Measurements from ENCODE around the gene AMMECR1. TPM values are rescaled to one million over a fixed set of nuclear protein-coding genes. Genes with fewer than 3 reads are reported as not detected.

AMMECR1 gene
- total and polyA plus RNA-seq, 2 of the 4 experiments (the other 2 are of a cell fraction), result 7.0 to 11.3 TPM

- Histone ChIP-seq H2AFZ (replicated peaks; ENCODE audit: low read length, poor library complexity) (no peak within 1 kb of the TSS), H2AK5ac (ENCODE audit: low read depth, low read length) (no peak within 1 kb of the TSS), H3K56ac (ENCODE audit: extremely low read depth, insufficient read depth, low read length) (no peak within 1 kb of the TSS), H3K27ac (ENCODE audit: insufficient read depth, low read length) (no peak within 1 kb of the TSS), H3K4me1 (ENCODE audit: control insufficient read depth, insufficient read depth, low read length) (no peaks in the 10 kb centered on the region), H2BK5ac (ENCODE audit: low read depth, low read length, poor library complexity, severe bottlenecking) (no peak within 1 kb of the TSS), H4K91ac (ENCODE audit: insufficient read depth, low read depth, low read length) (no peak within 1 kb of the TSS), H3K4ac (ENCODE audit: low read depth, low read length) (no peak within 1 kb of the TSS), H4K20me1 (ENCODE audit: insufficient read depth, low read length) (no peaks in the 10 kb centered on the region), H3K4me2 (ENCODE audit: low read depth, low read length) (no peak within 1 kb of the TSS), H3K27me3 (ENCODE audit: control insufficient read depth, insufficient read depth, low read length) (peaks cover 5% of the 10 kb centered on the region; the same call in 1 of the 2 replicates), H3K9ac (ENCODE audit: low read depth, low read length) (no peak within 1 kb of the TSS), H3K79me1 (ENCODE audit: low read depth in 1 of 2, low read length in 2 of 2) (no peaks in the 10 kb centered on the region), H3K36me3 (ENCODE audit: control insufficient read depth, insufficient read depth, low read length) (no peaks in the 10 kb centered on the region), H3K4me3 (ENCODE audit: insufficient read depth, low read depth, low read length) (no peak within 1 kb of the TSS), H2BK120ac (ENCODE audit: low read depth, low read length) (no peak within 1 kb of the TSS), H3K23ac (ENCODE audit: low read depth, low read length) (no peak within 1 kb of the TSS), H3K18ac (ENCODE audit: low read depth, low read length) (no peak within 1 kb of the TSS), H4K8ac (ENCODE audit: low read depth in 2 of 2, low read length in 2 of 2) (no peak within 1 kb of the TSS), H2BK15ac (ENCODE audit: low read depth, low read length) (no peak within 1 kb of the TSS), H3K14ac (replicated peaks; ENCODE audit: low read depth, low read length) (no peak within 1 kb of the TSS), H2AK9ac (replicated peaks; ENCODE audit: low read depth, low read length, poor library complexity) (no peak within 1 kb of the TSS), H4K5ac (ENCODE audit: low read depth, low read length) (no peak within 1 kb of the TSS), H3K9me1 (ENCODE audit: insufficient read depth, low read length) (no peaks in the 10 kb centered on the region), H3K9me3 (ENCODE audit: control insufficient read depth, insufficient read depth, low read length) (no peaks in the 10 kb centered on the region), H2BK20ac (ENCODE audit: low read depth, low read length) (no peak within 1 kb of the TSS)
- WGBS, 2 experiments (ENCODE audit: extremely low coverage in 2 of 2, insufficient read length in 1 of 2), result no CpG with 5 or more reads among the region's 2 CpGs
- TF ChIP-seq NFE2L2 (IDR thresholded peaks at IDR 0.05; ENCODE audit: low read depth, low read length), result no peak
- no peak for TF ChIP-seq POLR2A (IDR thresholded peaks at IDR 0.05; ENCODE audit: low read depth, low read length)
- no peak for TF ChIP-seq MXI1 (IDR thresholded peaks at IDR 0.05; ENCODE audit: borderline replicate concordance, low read depth, low read length)
- TF ChIP-seq, protein P1, sequence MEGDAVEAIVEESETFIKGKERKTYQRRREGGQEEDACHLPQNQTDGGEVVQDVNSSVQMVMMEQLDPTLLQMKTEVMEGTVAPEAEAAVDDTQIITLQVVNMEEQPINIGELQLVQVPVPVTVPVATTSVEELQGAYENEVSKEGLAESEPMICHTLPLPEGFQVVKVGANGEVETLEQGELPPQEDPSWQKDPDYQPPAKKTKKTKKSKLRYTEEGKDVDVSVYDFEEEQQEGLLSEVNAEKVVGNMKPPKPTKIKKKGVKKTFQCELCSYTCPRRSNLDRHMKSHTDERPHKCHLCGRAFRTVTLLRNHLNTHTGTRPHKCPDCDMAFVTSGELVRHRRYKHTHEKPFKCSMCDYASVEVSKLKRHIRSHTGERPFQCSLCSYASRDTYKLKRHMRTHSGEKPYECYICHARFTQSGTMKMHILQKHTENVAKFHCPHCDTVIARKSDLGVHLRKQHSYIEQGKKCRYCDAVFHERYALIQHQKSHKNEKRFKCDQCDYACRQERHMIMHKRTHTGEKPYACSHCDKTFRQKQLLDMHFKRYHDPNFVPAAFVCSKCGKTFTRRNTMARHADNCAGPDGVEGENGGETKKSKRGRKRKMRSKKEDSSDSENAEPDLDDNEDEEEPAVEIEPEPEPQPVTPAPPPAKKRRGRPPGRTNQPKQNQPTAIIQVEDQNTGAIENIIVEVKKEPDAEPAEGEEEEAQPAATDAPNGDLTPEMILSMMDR (conservative IDR thresholded peaks at IDR 0.05; ENCODE audit: low read depth, low read length), result no peak
- TF ChIP-seq CEBPB (IDR thresholded peaks at IDR 0.05; ENCODE audit: low read depth, low read length), result no peak
- no peak for TF ChIP-seq RAD21 (IDR thresholded peaks at IDR 0.05; ENCODE audit: low read length)
- no peak for TF ChIP-seq CHD1 (IDR thresholded peaks at IDR 0.05; ENCODE audit: low read depth, low read length)
- TF ChIP-seq MAZ (IDR thresholded peaks at IDR 0.05; ENCODE audit: borderline replicate concordance, low read depth, low read length), result no peak
- TF ChIP-seq RFX5 (IDR thresholded peaks at IDR 0.05; ENCODE audit: low read depth, low read length), result no peak
- TF ChIP-seq, protein P2, sequence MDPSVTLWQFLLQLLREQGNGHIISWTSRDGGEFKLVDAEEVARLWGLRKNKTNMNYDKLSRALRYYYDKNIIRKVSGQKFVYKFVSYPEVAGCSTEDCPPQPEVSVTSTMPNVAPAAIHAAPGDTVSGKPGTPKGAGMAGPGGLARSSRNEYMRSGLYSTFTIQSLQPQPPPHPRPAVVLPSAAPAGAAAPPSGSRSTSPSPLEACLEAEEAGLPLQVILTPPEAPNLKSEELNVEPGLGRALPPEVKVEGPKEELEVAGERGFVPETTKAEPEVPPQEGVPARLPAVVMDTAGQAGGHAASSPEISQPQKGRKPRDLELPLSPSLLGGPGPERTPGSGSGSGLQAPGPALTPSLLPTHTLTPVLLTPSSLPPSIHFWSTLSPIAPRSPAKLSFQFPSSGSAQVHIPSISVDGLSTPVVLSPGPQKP (IDR thresholded peaks at IDR 0.05; ENCODE audit: borderline replicate concordance, low read depth, low read length), result no peak
- TF ChIP-seq, protein P3, sequence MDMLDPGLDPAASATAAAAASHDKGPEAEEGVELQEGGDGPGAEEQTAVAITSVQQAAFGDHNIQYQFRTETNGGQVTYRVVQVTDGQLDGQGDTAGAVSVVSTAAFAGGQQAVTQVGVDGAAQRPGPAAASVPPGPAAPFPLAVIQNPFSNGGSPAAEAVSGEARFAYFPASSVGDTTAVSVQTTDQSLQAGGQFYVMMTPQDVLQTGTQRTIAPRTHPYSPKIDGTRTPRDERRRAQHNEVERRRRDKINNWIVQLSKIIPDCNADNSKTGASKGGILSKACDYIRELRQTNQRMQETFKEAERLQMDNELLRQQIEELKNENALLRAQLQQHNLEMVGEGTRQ (IDR thresholded peaks at IDR 0.05; ENCODE audit: low read depth, low read length), result no peak
- TF ChIP-seq SMC3 (IDR thresholded peaks at IDR 0.05; ENCODE audit: low read depth, low read length), result no peak
- no peak for TF ChIP-seq MAFK (IDR thresholded peaks at IDR 0.05; ENCODE audit: low read depth, low read length)
- TF ChIP-seq BHLHE40 (IDR thresholded peaks at IDR 0.05; ENCODE audit: low read depth, low read length), result no peak
- no peak for TF ChIP-seq RCOR1 (IDR thresholded peaks at IDR 0.05; ENCODE audit: insufficient replicate concordance, low read length)
- no peak for TF ChIP-seq FOS (IDR thresholded peaks at IDR 0.05; ENCODE audit: low read depth, low read length)
- dilution Hi-C loops (cut with HindIII; ENCODE audit: low sequenced_read_pairs, unreplicated experiment) (no loop called here), intact Hi-C loops (cut with micrococcal nuclease) (no loop called here), in situ Hi-C loops (cut with MboI; ENCODE audit: low sequenced_read_pairs) (no loop called here)
- POLR2A ChIA-PET (ENCODE audit: unreplicated experiment), result no interaction called here
- DNase-seq (no peak), ATAC-seq (ENCODE audit: low read depth) (no peak)
- CTCF ChIA-PET, result interaction anchor here (1.5 kb wide), 1 partner anchor 10 kb away, joined by 3 read pairs; no protein-coding TSS in a partner anchor
- BruUV-seq (replicated peaks), result no TSS peak
Measured at GRCh38 chrX:110358548-110358947, 40.7 kb upstream of the AMMECR1 start, which contains the start of gene RTL9. TSS of gene RTL9 (plus strand) at chrX:110358848. CDS start at chrX:110450618, 91,770 bp downstream.
